ENCODE data around the gene FANCI. TPM values are rescaled to one million over a fixed set of nuclear protein-coding genes. Genes with fewer than 3 reads are reported as not detected.

The FANCI gene
- total and polyA plus RNA-seq, 4 donors = 3.2 to 11.9 (median 6.3) TPM

- no peak for DNase-seq
- no peaks in the 10 kb centered on the region for H3K4me1 ChIP-seq (ENCODE audit: control insufficient read depth in 5 of 5, insufficient read depth in 5 of 5, low read length in 5 of 5)
- WGBS, 2 donors = 84 to 97% methylated on average over 1 of the region's 1 CpG
- H3K27me3 ChIP-seq (ENCODE audit: control insufficient read depth in 3 of 3, insufficient read depth in 3 of 3, low read length in 2 of 3) = no peaks in the 10 kb centered on the region
- no peak for ATAC-seq (ENCODE audit: insufficient read depth, low FRiP score)
- no peak overlapping the region for H3K9ac ChIP-seq (ENCODE audit: insufficient read depth in 1 of 2, low read length in 2 of 2)
- no peak overlapping the region for H3K27ac ChIP-seq (ENCODE audit: low read depth in 1 of 2, low read length in 1 of 2)
- no peak overlapping the region for H3K4me3 ChIP-seq
- peaks cover 0 to 8% (median 0%) of the 10 kb centered on the region in 4 donors for H3K36me3 ChIP-seq (ENCODE audit: control insufficient read depth in 4 of 4, insufficient read depth in 4 of 4, low read length in 4 of 4)
- H3K9me3 ChIP-seq (ENCODE audit: control insufficient read depth in 4 of 4, insufficient read depth in 3 of 4, low read length in 3 of 4) = no peaks in the 10 kb centered on the region
- TF ChIP-seq CTCF (IDR thresholded peaks at IDR 0.05; ENCODE audit: control extremely low read depth, extremely low read depth) = no peak
Measured at GRCh38 chr15:89278307-89278706, 34.5 kb downstream of the FANCI start.

GRCh38 chr15:89282631-89283030, 38.9 kb downstream of the FANCI start:
- WGBS, 2 donors = 97 to 99% methylated on average over 4 of the region's 4 CpGs
- no peak for DNase-seq
- TF ChIP-seq CTCF (IDR thresholded peaks at IDR 0.05; ENCODE audit: control extremely low read depth, extremely low read depth) = no peak
- Histone ChIP-seq H3K36me3 (ENCODE audit: control insufficient read depth in 4 of 4, insufficient read depth in 4 of 4, low read length in 4 of 4) (peaks cover 0 to 22% (median 6%) of the 10 kb centered on the region in 4 donors), H3K9me3 (ENCODE audit: control insufficient read depth in 4 of 4, insufficient read depth in 3 of 4, low read length in 3 of 4) (peaks cover 0 to 4% (median 0%) of the 10 kb centered on the region in 4 donors), H3K4me3 (no peak overlapping the region), H3K4me1 (ENCODE audit: control insufficient read depth in 5 of 5, insufficient read depth in 5 of 5, low read length in 5 of 5) (no peaks in the 10 kb centered on the region), H3K9ac (ENCODE audit: insufficient read depth in 1 of 2, low read length in 2 of 2) (no peak overlapping the region), H3K27ac (ENCODE audit: low read depth in 1 of 2, low read length in 1 of 2) (no peak overlapping the region), H3K27me3 (ENCODE audit: control insufficient read depth in 3 of 3, insufficient read depth in 3 of 3, low read length in 2 of 3) (no peaks in the 10 kb centered on the region)
- no peak for ATAC-seq (ENCODE audit: insufficient read depth, low FRiP score)

- Histone ChIP-seq H3K4me1 (ENCODE audit: control insufficient read depth in 5 of 5, insufficient read depth in 5 of 5, low read length in 5 of 5) (no peaks in the 10 kb centered on the region), H3K4me3 (no peak overlapping the region), H3K27ac (ENCODE audit: low read depth in 1 of 2, low read length in 1 of 2) (no peak overlapping the region), H3K27me3 (ENCODE audit: control insufficient read depth in 3 of 3, insufficient read depth in 3 of 3, low read length in 2 of 3) (no peaks in the 10 kb centered on the region), H3K36me3 (ENCODE audit: control insufficient read depth in 4 of 4, insufficient read depth in 4 of 4, low read length in 4 of 4) (peaks cover 0 to 22% (median 6%) of the 10 kb centered on the region in 4 donors), H3K9ac (ENCODE audit: insufficient read depth in 1 of 2, low read length in 2 of 2) (no peak overlapping the region), H3K9me3 (ENCODE audit: control insufficient read depth in 4 of 4, insufficient read depth in 3 of 4, low read length in 3 of 4) (peaks cover 0 to 4% (median 0%) of the 10 kb centered on the region in 4 donors)
- DNase-seq = no peak
- TF ChIP-seq CTCF (IDR thresholded peaks at IDR 0.05; ENCODE audit: control extremely low read depth, extremely low read depth) = no peak
- WGBS, 2 donors = 87 to 90% methylated on average over 4 of the region's 4 CpGs
- no peak for ATAC-seq (ENCODE audit: insufficient read depth, low FRiP score)
Measured at GRCh38 chr15:89283201-89283600, 39.4 kb downstream of the FANCI start.

GRCh38 chr15:89291934-89292438, 48.2 kb downstream of the FANCI start:
- no peak for DNase-seq
- TF ChIP-seq CTCF (IDR thresholded peaks at IDR 0.05; ENCODE audit: control extremely low read depth, extremely low read depth) = no peak
- 95 to 99% methylated on average over 2 of the region's 2 CpGs for WGBS, 2 donors
- no peak overlapping the region for H3K9ac ChIP-seq (ENCODE audit: insufficient read depth in 1 of 2, low read length in 2 of 2)
- H3K4me1 ChIP-seq (ENCODE audit: control insufficient read depth in 5 of 5, insufficient read depth in 5 of 5, low read length in 5 of 5) = no peaks in the 10 kb centered on the region
- ATAC-seq (ENCODE audit: insufficient read depth, low FRiP score) = no peak
- H3K27ac ChIP-seq (ENCODE audit: low read depth in 1 of 2, low read length in 1 of 2) = no peak overlapping the region
- no peak overlapping the region for H3K4me3 ChIP-seq
- H3K27me3 ChIP-seq (ENCODE audit: control insufficient read depth in 3 of 3, insufficient read depth in 3 of 3, low read length in 2 of 3) = no peaks in the 10 kb centered on the region
- no peaks in the 10 kb centered on the region for H3K9me3 ChIP-seq (ENCODE audit: control insufficient read depth in 4 of 4, insufficient read depth in 3 of 4, low read length in 3 of 4)
- peaks cover 0 to 7% (median 0%) of the 10 kb centered on the region in 4 donors for H3K36me3 ChIP-seq (ENCODE audit: control insufficient read depth in 4 of 4, insufficient read depth in 4 of 4, low read length in 4 of 4)

Measured in lung (tissue), 12 donors.